Tibial nerve (tissue), 4 donors: ENCODE results near the gene DMBX1. TPM values are rescaled to one million over a fixed set of nuclear protein-coding genes. Genes with fewer than 3 reads are reported as not detected.

Source experiments
- DNase-seq, 2 donors: peaks; one replicate each; pipeline ENCODE4 v3.0.0-alpha.2; 2019; ENCODE audit warnings: low spot score in 2 of 2
- H3K27ac ChIP-seq, 4 donors: fragments of 200-600 bp; sonication (generic) in 3 of 4; one replicate each; pipeline ENCODE4 v1.5.1; 2017 to 2019; ENCODE audit warnings: mild to moderate bottlenecking in 1 of 4
- H3K27me3 ChIP-seq, 2 donors: fragments of 200-600 bp; sonication (generic) in 1 of 2; one replicate each; pipeline versions ENCODE4 v1.5.1 to v1.6.0; 2017 to 2019
- H3K36me3 ChIP-seq, 3 donors: fragments of 200-600 bp; sonication (generic); one replicate each; pipeline ENCODE4 v1.5.1; 2018 to 2019
- H3K4me1 ChIP-seq, 4 donors: fragments of 200-600 bp; sonication (generic) in 3 of 4; one replicate each; pipeline ENCODE4 v1.5.1; 2017 to 2019
- H3K4me3 ChIP-seq, 4 donors: fragments of 200-600 bp; sonication (generic) in 3 of 4; one replicate each; pipeline ENCODE4 v1.5.1; 2017 to 2019; ENCODE audit warnings: mild to moderate bottlenecking in 1 of 4, moderate library complexity in 1 of 4
- H3K9me3 ChIP-seq, 4 donors: fragments of 200-600 bp; sonication (generic) in 3 of 4; one replicate each; pipeline ENCODE4 v1.5.1; 2017 to 2019
- CTCF ChIP-seq, 5 experiments: fragments of 200-600 bp in 3 of 5; fragments of 450-650 bp in 2 of 5; sonication (generic) in 3 of 5; IDR thresholded peaks; one replicate each; pipeline ENCODE4 v1.5.1; 2016 to 2019; ENCODE audit warnings: antibody characterized with exemption in 5 of 5, mild to moderate bottlenecking in 3 of 5, moderate library complexity in 2 of 5
- EP300 ChIP-seq, 2 donors: sonication (generic); formaldehyde crosslinking; IDR thresholded peaks; one replicate each; pipeline ENCODE4 v1.6.1; 2017; ENCODE audit warnings: antibody characterized with exemption in 2 of 2, mild to moderate bottlenecking in 1 of 2
- POLR2A ChIP-seq, 2 donors: fragments of 450-650 bp; IDR thresholded peaks; one replicate each; pipeline ENCODE4 v1.6.1; 2017; ENCODE audit warnings: antibody characterized with exemption in 2 of 2, mild to moderate bottlenecking in 2 of 2, moderate library complexity in 2 of 2
- WGBS, 2 donors: methylation state at CpG; one replicate each; pipeline ENCODE4 v1.1.5; 2018; 5-methylcytosine and 5-hydroxymethylcytosine counted together
- total RNA-seq, 4 donors: library from RNA; depleted of rRNA; stranded (reverse); fragments of >200 nt; gene quantifications; one replicate each; pipeline ENCODE4 v1.1.0, GENCODE V29; 2016

Gene DMBX1
- total RNA-seq, 4 donors from 2014 or later, result not detected

- H3K9me3 ChIP-seq, result no peaks in the 10 kb centered on the region
- TF ChIP-seq POLR2A (IDR thresholded peaks at IDR 0.05) (no peak), CTCF (IDR thresholded peaks at IDR 0.05) (no peak), EP300 (IDR thresholded peaks at IDR 0.05) (no peak)
- peaks cover 0 to 32% of the 10 kb centered on the region in 2 donors for H3K27me3 ChIP-seq
- 52 to 55% methylated on average over 4 of the region's 4 CpGs for WGBS, 2 donors
- no peak overlapping the region for H3K27ac ChIP-seq
- H3K4me3 ChIP-seq, result no peak overlapping the region
- DNase-seq, result no peak
- H3K4me1 ChIP-seq, result peaks cover 0 to 11% (median 0%) of the 10 kb centered on the region in 4 donors
- H3K36me3 ChIP-seq, result no peaks in the 10 kb centered on the region
These were observed 28.4 kb downstream of the DMBX1 start for GRCh38 chr1:46517932-46518498.

GRCh38 chr1:46519209-46519608, 29.6 kb downstream of the DMBX1 start:
- Histone ChIP-seq H3K36me3 (no peaks in the 10 kb centered on the region), H3K27me3 (peaks cover 0 to 32% of the 10 kb centered on the region in 2 donors), H3K4me1 (peaks cover 0 to 12% (median 0%) of the 10 kb centered on the region in 4 donors), H3K9me3 (no peaks in the 10 kb centered on the region), H3K4me3 (no peak overlapping the region), H3K27ac (no peak overlapping the region)
- 72 to 80% methylated on average over 4 of the region's 4 CpGs for WGBS, 2 donors
- no peak for DNase-seq
- no peak for TF ChIP-seq POLR2A (IDR thresholded peaks at IDR 0.05)
- no peak for TF ChIP-seq CTCF (IDR thresholded peaks at IDR 0.05)
- no peak for TF ChIP-seq EP300 (IDR thresholded peaks at IDR 0.05)

GRCh38 chr1:46520063-46520911, 30.7 kb downstream of the DMBX1 start:
- Histone ChIP-seq H3K9me3 (no peaks in the 10 kb centered on the region), H3K4me1 (peaks cover 0 to 12% (median 0%) of the 10 kb centered on the region in 4 donors), H3K27me3 (peaks cover 0 to 26% of the 10 kb centered on the region in 2 donors), H3K27ac (no peak overlapping the region), H3K36me3 (no peaks in the 10 kb centered on the region), H3K4me3 (no peak overlapping the region)
- DNase-seq, result no peak
- TF ChIP-seq POLR2A (IDR thresholded peaks at IDR 0.05) (no peak), CTCF (IDR thresholded peaks at IDR 0.05) (no peak), EP300 (IDR thresholded peaks at IDR 0.05) (no peak)
- 31 to 43% methylated on average over 11 to 14 of the region's 15 CpGs for WGBS, 2 donors

- TF ChIP-seq CTCF (IDR thresholded peaks at IDR 0.05), result no peak
- no peak for TF ChIP-seq POLR2A (IDR thresholded peaks at IDR 0.05)
- no peak for TF ChIP-seq EP300 (IDR thresholded peaks at IDR 0.05)
- H3K27ac ChIP-seq, result no peak overlapping the region
- H3K27me3 ChIP-seq, result peaks cover 0 to 37% of the 10 kb centered on the region in 2 donors
- H3K9me3 ChIP-seq, result no peaks in the 10 kb centered on the region
- DNase-seq, result no peak
- H3K4me3 ChIP-seq, result no peak overlapping the region
- H3K4me1 ChIP-seq, result peaks cover 0 to 12% (median 0%) of the 10 kb centered on the region in 4 donors
- no peaks in the 10 kb centered on the region for H3K36me3 ChIP-seq
- 72 to 84% methylated on average over 2 of the region's 2 CpGs for WGBS, 2 donors
These were observed 31.8 kb downstream of the DMBX1 start for GRCh38 chr1:46521414-46521813.
